ENCODE data around the gene DOCK4.

DOCK4 gene

GRCh38 chr7:112161253-112162141, 44.7 kb downstream of the DOCK4 start:
- TF ChIP-seq CTCF (IDR thresholded peaks at IDR 0.05; ENCODE audit: control extremely low read depth, extremely low read depth, low read depth, missing control alignments), result no peak
- CTCF ChIA-PET, result no interaction called here
- POLR2A ChIA-PET, result no interaction called here
- DNase-seq (ENCODE audit: extremely low spot score), result no peak

GRCh38 chr7:112160771-112161150, 45.4 kb downstream of the DOCK4 start:
- TF ChIP-seq CTCF (IDR thresholded peaks at IDR 0.05; ENCODE audit: control extremely low read depth, extremely low read depth, low read depth, missing control alignments), result no peak
- CTCF ChIA-PET, result no interaction called here
- no peak for DNase-seq (ENCODE audit: extremely low spot score)
- POLR2A ChIA-PET, result no interaction called here

GRCh38 chr7:112160130-112160770, 45.9 kb downstream of the DOCK4 start:
- POLR2A ChIA-PET, result no interaction called here
- CTCF ChIA-PET, result no interaction called here
- no peak for DNase-seq (ENCODE audit: extremely low spot score)
- TF ChIP-seq CTCF (IDR thresholded peaks at IDR 0.05; ENCODE audit: control extremely low read depth, extremely low read depth, low read depth, missing control alignments), result no peak

- CTCF ChIA-PET, result no interaction called here
Observed at GRCh38 chr7:112159351-112159750, 46.8 kb downstream of the DOCK4 start.

GRCh38 chr7:112157072-112157471, 49.1 kb downstream of the DOCK4 start:
- POLR2A ChIA-PET, result no interaction called here
- CTCF ChIA-PET, result interaction anchor here (1.0 to 1.2 kb wide), 2 partner anchors 9 to 12 kb away, joined by 3 read pairs; no protein-coding TSS in a partner anchor
- TF ChIP-seq CTCF (IDR thresholded peaks at IDR 0.05; ENCODE audit: control extremely low read depth, extremely low read depth, low read depth, missing control alignments), result no peak
- no peak for DNase-seq (ENCODE audit: extremely low spot score)

More at GRCh38 chr7:112159351-112159750, 46.8 kb downstream of the DOCK4 start:
- POLR2A ChIA-PET, result no interaction called here
- no peak for TF ChIP-seq CTCF (IDR thresholded peaks at IDR 0.05; ENCODE audit: control extremely low read depth, extremely low read depth, low read depth, missing control alignments)
- no peak for DNase-seq (ENCODE audit: extremely low spot score)

GRCh38 chr7:112156412-112156811, 49.8 kb downstream of the DOCK4 start:
- ChIA-PET POLR2A (no interaction called here), CTCF (interaction anchor here (1.0 to 1.2 kb wide), 2 partner anchors 8 to 11 kb away, joined by 3 read pairs; no protein-coding TSS in a partner anchor)
- no peak for DNase-seq (ENCODE audit: extremely low spot score)
- no peak for TF ChIP-seq CTCF (IDR thresholded peaks at IDR 0.05; ENCODE audit: control extremely low read depth, extremely low read depth, low read depth, missing control alignments)

All from GM10248 (cell line).